Measurements from ENCODE around the gene CFAP61.

CFAP61 gene

DNA sequence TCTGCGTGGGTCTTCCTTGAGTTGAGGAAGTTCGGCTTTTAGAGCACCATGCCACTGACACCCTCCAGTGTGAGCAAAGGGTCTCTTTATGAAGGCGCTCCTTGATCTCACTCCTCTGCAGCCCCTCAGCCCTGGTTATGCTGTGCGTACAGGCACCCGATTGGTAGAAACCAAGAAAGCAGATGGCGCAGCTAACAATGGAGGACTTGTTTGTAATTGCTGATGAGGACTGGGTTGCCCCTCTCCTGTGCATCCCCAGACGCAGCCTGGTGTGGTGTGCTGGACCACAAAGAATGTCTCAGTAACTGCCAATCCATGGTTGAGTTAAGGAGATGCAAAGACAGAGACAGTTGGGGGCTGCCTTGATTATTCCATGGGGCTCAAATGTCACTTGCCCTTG, 345.8 kb downstream of the CFAP61 start:
- DNase-seq (ENCODE audit: low read depth): no peak

DNA sequence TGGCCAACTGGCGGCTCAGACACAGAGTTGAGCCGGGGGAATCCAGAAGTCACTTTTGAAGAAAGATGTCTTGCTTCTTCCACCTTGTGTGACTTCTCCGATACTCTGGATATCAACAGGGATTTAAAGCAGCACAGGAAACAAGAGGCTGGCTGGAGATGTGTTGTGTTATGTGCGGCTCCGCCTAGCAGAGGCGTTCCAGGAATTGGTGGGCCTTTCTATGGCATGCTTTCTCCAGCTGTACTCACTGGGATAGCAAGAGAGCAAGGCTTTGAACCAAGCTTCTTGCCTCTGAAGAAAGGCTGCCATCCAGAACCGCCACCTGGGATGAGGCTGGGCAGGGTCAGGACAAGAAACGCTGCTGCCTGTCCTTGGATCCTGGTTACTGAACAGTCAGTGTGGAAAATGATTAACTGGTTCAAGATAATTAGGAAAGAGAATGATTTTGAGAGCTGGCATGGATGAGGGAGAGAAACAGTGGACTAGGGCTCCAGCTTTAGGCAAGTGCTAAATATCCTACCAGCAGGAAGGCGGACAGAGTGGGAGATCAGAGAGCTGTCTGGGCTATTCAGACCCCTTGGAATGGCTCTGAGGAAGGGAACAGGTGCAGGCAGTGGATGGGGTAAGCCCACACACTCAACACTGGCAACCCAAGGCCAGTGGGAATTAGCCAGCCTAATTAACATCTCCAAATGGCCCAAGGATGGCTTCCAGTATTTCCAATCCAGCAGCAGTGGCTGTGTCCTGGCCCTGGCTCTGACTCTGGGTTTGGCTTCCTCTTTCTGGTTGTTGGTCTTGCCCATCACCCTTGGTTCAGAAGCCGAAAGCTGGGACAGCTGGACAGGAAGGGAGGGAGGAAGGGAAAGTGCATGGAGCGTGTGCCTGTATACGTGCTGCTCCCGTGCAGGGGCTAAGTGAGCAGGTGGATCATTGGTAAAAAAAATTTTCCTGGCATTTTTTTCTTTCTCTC, 347.5 kb downstream of the CFAP61 start:
- no peak for DNase-seq (ENCODE audit: low read depth)

DNA sequence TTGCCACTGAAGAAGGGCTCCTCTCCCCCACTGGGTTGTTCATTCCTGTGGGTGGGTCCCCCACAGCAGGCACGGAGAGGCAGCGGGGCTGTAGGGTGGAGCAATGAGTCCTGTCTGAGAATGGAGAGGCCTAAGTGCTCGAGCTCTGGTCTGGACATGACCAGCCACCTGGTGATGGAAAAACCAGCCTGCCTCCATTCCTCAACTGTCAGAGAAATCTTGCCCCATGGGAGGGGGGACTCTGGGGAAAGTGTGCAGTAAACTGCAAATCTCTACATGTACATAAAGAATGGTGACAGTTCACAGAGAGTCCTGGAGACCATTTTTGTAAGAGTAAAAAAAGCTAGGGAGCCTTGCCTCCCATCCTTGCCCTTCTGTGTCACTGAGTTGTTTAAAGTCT, 349.7 kb downstream of the CFAP61 start:
- DNase-seq (ENCODE audit: low read depth): no peak

DNA sequence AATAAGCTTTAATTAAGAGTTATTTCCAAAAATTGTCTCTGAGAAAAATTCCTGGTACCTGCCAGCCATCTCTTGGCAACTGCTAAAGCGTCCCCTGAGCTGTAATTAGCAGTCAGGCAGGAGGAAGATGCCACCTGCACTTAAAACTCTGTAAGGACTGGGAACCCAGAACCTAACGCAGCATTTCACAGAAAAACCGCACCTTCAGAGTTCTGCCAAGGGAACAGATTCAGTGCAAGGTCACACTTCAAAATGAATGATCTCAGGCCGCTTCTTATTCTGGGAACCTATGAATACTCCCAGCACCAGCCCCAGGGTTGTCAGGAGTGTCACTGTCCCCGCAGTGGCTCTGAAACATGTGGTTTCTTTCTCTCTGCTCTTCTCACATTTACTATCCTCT, 352.3 kb downstream of the CFAP61 start:
- no peak for DNase-seq (ENCODE audit: low read depth)

DNA sequence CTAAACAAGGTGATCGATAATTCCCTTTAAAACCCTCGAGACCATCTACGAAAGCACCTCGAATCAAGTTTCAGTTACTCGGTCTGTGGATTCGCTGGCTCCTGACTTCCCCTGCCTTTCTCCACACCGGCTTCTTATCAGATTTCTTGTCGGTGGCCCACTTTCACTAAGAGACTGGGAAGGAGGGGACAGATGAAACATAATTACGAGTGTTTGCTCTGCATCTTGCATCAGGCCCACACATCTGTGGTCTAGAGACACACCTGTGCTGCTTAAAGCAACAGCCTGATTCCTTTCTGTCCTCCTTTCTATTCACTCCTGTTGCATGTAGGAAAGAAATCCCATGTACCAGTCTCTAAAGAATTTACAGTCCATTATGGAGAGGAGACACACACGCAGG, 353.3 kb downstream of the CFAP61 start:
- DNase-seq (ENCODE audit: low read depth): no peak

DNA sequence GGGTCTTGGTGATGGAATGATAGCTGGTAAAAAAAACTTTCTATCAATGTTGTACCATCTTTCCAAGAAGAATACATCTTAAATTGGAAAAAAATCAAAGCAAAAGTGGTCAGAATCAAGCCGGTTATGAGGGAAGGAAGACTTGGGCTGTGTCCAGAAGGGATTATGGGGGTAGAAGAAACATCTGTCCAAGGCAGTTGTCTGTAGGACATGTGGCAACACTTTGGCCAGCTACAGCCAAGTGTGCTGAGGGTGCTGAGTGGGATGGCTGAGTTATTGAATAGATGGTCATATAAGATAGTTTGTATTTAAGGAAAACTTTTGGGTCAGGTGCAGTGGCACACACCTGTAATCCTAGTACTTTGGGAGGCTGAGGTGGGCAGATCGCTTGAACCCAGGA, 354.0 kb downstream of the CFAP61 start:
- no peak for DNase-seq (ENCODE audit: low read depth)

DNA sequence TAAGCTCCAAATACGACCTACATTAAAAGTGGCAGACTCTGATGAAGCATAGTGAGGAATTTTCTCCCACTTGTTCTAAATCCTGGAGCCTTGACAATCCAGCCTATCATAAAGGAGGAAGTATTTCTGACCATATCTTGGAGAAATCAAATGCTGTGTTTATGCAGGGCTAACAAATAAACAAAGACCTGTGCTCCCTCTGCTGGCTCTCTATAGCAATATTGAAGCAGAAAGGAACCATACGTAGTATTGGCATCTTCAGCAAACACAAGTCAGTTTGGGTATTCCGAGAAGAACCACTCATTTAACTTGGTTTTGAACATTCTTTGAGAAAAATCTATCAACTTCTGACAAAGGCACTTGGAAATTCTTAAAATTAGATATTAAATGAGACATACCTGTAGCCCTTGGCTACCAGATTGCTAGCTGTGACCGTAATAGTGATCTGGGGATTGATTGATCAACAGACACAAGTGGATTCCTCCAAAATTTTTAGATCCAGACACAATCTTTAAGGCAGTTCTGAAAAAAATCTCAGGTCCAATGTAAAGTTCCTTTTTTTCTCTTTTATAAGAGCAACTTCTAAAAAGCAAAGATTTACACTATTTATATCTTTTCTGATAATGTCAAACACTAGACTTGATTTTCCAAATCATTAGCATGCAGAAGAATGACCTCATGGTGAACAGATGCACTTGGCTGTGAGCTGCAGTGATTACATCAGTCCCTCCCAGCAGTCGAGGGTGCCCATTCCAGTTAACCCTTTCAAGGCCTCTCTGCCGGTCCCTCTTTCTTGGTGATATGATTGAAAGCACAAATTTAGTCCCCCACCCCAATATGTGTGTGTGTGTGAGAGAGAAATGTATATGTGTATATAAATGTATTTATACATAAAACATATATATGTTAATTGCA, 355.8 kb downstream of the CFAP61 start:
- no peak for DNase-seq (ENCODE audit: low read depth)

DNA sequence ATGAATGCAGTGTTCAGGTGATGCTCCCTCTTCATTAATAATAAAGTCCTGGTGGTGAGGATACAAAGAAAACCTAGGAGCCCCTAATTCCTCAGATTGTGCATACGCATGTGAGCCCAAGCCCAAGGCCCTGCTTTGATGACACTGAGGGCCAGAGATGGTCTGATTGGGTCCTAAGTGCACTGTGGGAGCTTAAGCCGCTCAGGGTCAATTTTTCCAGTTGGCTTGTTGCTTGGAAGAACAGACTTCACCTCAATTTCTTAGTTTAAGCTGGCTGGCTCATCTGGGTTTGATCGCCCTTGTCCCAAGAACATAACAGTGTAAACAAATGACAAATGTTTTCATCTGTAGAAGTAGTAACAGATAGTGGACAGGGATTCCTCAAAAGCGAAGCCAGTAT, 357.0 kb downstream of the CFAP61 start:
- DNase-seq (ENCODE audit: low read depth): no peak

Measured in CMK (cell line).